Measurements from ENCODE around the gene EMC6.
A peak's percentile ranks its signal among the peaks of the same experiment; 100 is the strongest.
"Not testable (repeated sequence)": the region's sequence is repeated elsewhere in the genome, so short reads cannot be mapped to it uniquely, and the experiment has no call there.

The EMC6 gene

GRCh38 chr17:3695129-3695722 lies 26.6 kb downstream of the EMC6 start:
- peak overlapping the region; percentile 77 for H3K4me3 ChIP-seq (ENCODE audit: low read depth, low read length)
- no peak for DNase-seq (ENCODE audit: low read depth)
- TF ChIP-seq CTCF (IDR thresholded peaks at IDR 0.05; ENCODE audit: low read depth, low read length, missing control alignments) = no peak

GRCh38 chr17:3695723-3696411 lies 27.3 kb downstream of the EMC6 start, which contains the start of gene P2RX5:
Gene P2RX5, minus strand, starts transcription at chr17:3696155. Its CDS starts 150 bp downstream, at chr17:3696005.
- peak within 1 kb of the TSS; percentile 77 for H3K4me3 ChIP-seq (ENCODE audit: low read depth, low read length)

GRCh38 chr17:3697103-3697476 lies 28.5 kb downstream of the EMC6 start:
- H3K4me3 ChIP-seq (ENCODE audit: low read depth, low read length) = no peak overlapping the region
- no peak for TF ChIP-seq CTCF (IDR thresholded peaks at IDR 0.05; ENCODE audit: low read depth, low read length, missing control alignments)
- DNase-seq (ENCODE audit: low read depth) = no peak

More at GRCh38 chr17:3695723-3696411, 27.3 kb downstream of the EMC6 start, which contains the start of gene P2RX5:
- DNase-seq (ENCODE audit: low read depth) = peak; percentile 59
- TF ChIP-seq CTCF (IDR thresholded peaks at IDR 0.05; ENCODE audit: low read depth, low read length, missing control alignments) = no peak

- TF ChIP-seq CTCF (IDR thresholded peaks at IDR 0.05; ENCODE audit: low read depth, low read length, missing control alignments) = no peak
- no peak for DNase-seq (ENCODE audit: low read depth)
- no peak overlapping the region for H3K4me3 ChIP-seq (ENCODE audit: low read depth, low read length)
These were observed 29.5 kb downstream of the EMC6 start for GRCh38 chr17:3698139-3698538.

- no peak for DNase-seq (ENCODE audit: low read depth)
- no peak for TF ChIP-seq CTCF (IDR thresholded peaks at IDR 0.05; ENCODE audit: low read depth, low read length, missing control alignments)
- no peak overlapping the region for H3K4me3 ChIP-seq (ENCODE audit: low read depth, low read length)
These were observed 31.3 kb downstream of the EMC6 start for GRCh38 chr17:3699951-3700350.

- H3K4me3 ChIP-seq (ENCODE audit: low read depth, low read length); DNase-seq (ENCODE audit: low read depth): not testable (repeated sequence)
These were observed 33.5 kb downstream of the EMC6 start for GRCh38 chr17:3702041-3702539.

- no peak for DNase-seq (ENCODE audit: low read depth)
- H3K4me3 ChIP-seq (ENCODE audit: low read depth, low read length) = no peak overlapping the region
- TF ChIP-seq CTCF (IDR thresholded peaks at IDR 0.05; ENCODE audit: low read depth, low read length, missing control alignments) = no peak
These were observed 36.5 kb downstream of the EMC6 start for GRCh38 chr17:3704931-3705717.

GRCh38 chr17:3705718-3705984 lies 37.0 kb downstream of the EMC6 start:
- not testable (repeated sequence) for DNase-seq (ENCODE audit: low read depth); H3K4me3 ChIP-seq (ENCODE audit: low read depth, low read length)
